Posterior cingulate gyrus (tissue), 11 donors: Measurements from ENCODE around the gene ZRANB3.

ENCODE experiments used
- DNase-seq, 10 donors: peaks; one replicate each; pipeline versions ENCODE4 v3.0.0 to v3.0.0-alpha.2; 2020 to 2021; ENCODE audit warnings: mixed read lengths in 3 of 10
- intact Hi-C: fragments of 100-400 bp; cut with DNase I; formaldehyde crosslinking; loops from one replicate; pipeline ENCODE4 v1.15.1; 2023

The ZRANB3 gene

GRCh38 chr2:135186054-135186453 lies 345.0 kb downstream of the ZRANB3 start:
- intact Hi-C loops, result no loop called here
- no peak for DNase-seq

- intact Hi-C loops, result no loop called here
Observed at GRCh38 chr2:135183822-135184221, 347.2 kb downstream of the ZRANB3 start.

GRCh38 chr2:135182601-135183000 lies 348.4 kb downstream of the ZRANB3 start:
- intact Hi-C loops, result no loop called here
- no peak for DNase-seq

More at GRCh38 chr2:135183822-135184221, 347.2 kb downstream of the ZRANB3 start:
- DNase-seq, result no peak

GRCh38 chr2:135182190-135182589 lies 348.8 kb downstream of the ZRANB3 start:
- no peak for DNase-seq
- intact Hi-C loops, result no loop called here

- DNase-seq, result no peak
- intact Hi-C loops, result no loop called here
Observed at GRCh38 chr2:135179689-135180088, 351.3 kb downstream of the ZRANB3 start.

GRCh38 chr2:135175177-135175576 lies 355.8 kb downstream of the ZRANB3 start:
- no peak for DNase-seq
- intact Hi-C loops, result no loop called here

- intact Hi-C loops, result no loop called here
- DNase-seq, result peak in 6 of 10 donors; percentile 41 to 89 (median 67)
Observed at GRCh38 chr2:135174810-135175093, 356.3 kb downstream of the ZRANB3 start.

- DNase-seq, result no peak
- intact Hi-C loops, result no loop called here
Observed at GRCh38 chr2:135174049-135174809, 356.8 kb downstream of the ZRANB3 start.

- intact Hi-C loops, result loop anchor here (10.0 kb wide), 1 partner anchor 165 kb away; no protein-coding TSS in a partner anchor
- no peak for DNase-seq
Observed at GRCh38 chr2:135169900-135170753, 360.9 kb downstream of the ZRANB3 start.

GRCh38 chr2:135168204-135168856 lies 362.7 kb downstream of the ZRANB3 start:
- intact Hi-C loops, result loop anchor here (10.0 kb wide), 1 partner anchor 166 kb away; no protein-coding TSS in a partner anchor
- DNase-seq, result peak in 8 of 10 donors; percentile 38 to 89 (median 53)

- intact Hi-C loops, result loop anchor here (10.0 kb wide), 1 partner anchor 168 kb away; no protein-coding TSS in a partner anchor
- DNase-seq, result no peak
Observed at GRCh38 chr2:135167273-135167672, 363.7 kb downstream of the ZRANB3 start.

GRCh38 chr2:135164431-135164830 lies 366.6 kb downstream of the ZRANB3 start:
- intact Hi-C loops, result loop anchor here (10.0 kb wide), 1 partner anchor 170 kb away; no protein-coding TSS in a partner anchor
- DNase-seq, result no peak

GRCh38 chr2:135163901-135164300 lies 367.1 kb downstream of the ZRANB3 start:
- no peak for DNase-seq
- intact Hi-C loops, result loop anchor here (10.0 kb wide), 1 partner anchor 171 kb away; no protein-coding TSS in a partner anchor

- intact Hi-C loops, result loop anchor here (10.0 kb wide), 1 partner anchor 171 kb away; no protein-coding TSS in a partner anchor
- no peak for DNase-seq
Observed at GRCh38 chr2:135163306-135163705, 367.7 kb downstream of the ZRANB3 start.

GRCh38 chr2:135162786-135163185 lies 368.2 kb downstream of the ZRANB3 start:
- intact Hi-C loops, result loop anchor here (10.0 kb wide), 1 partner anchor 172 kb away; no protein-coding TSS in a partner anchor
- no peak for DNase-seq

GRCh38 chr2:135162377-135162776 lies 368.6 kb downstream of the ZRANB3 start:
- no peak for DNase-seq
- intact Hi-C loops, result loop anchor here (10.0 kb wide), 1 partner anchor 172 kb away; no protein-coding TSS in a partner anchor

- no peak for DNase-seq
- intact Hi-C loops, result no loop called here
Observed at GRCh38 chr2:135159191-135159590, 371.8 kb downstream of the ZRANB3 start.

GRCh38 chr2:135157856-135158255 lies 373.2 kb downstream of the ZRANB3 start:
- intact Hi-C loops, result no loop called here
- no peak for DNase-seq

- DNase-seq, result no peak
- intact Hi-C loops, result no loop called here
Observed at GRCh38 chr2:135154962-135155361, 376.1 kb downstream of the ZRANB3 start.

- intact Hi-C loops, result no loop called here
- no peak for DNase-seq
Observed at GRCh38 chr2:135152361-135152760, 378.7 kb downstream of the ZRANB3 start.

GRCh38 chr2:135151615-135152014 lies 379.4 kb downstream of the ZRANB3 start:
- intact Hi-C loops, result no loop called here
- no peak for DNase-seq
